Brain microvascular endothelial cell (primary cell): ENCODE results near the gene MSANTD3.

Experiments used
- DNase-seq: peaks from one replicate; pipeline ENCODE4 v3.0.0-alpha.2; 2020
- H3K27ac ChIP-seq: fragments of 250-450 bp; sonication (Bioruptor Pico); 2 replicates; pipeline ENCODE4 v1.5.1; 2020; ENCODE audit warnings: mild to moderate bottlenecking, moderate library complexity
- H3K27me3 ChIP-seq: fragments of 250-450 bp; sonication (Bioruptor Pico); replicated peaks from 2 replicates; pipeline ENCODE4 v1.5.1; 2020; ENCODE audit warnings: mild to moderate bottlenecking
- H3K36me3 ChIP-seq: fragments of 250-450 bp; sonication (Bioruptor Pico); replicated peaks from 2 replicates; pipeline ENCODE4 v1.5.1; 2020; ENCODE audit warnings: mild to moderate bottlenecking
- H3K4me3 ChIP-seq: 2 replicates; pipeline ENCODE4 v1.5.1; 2011; ENCODE audit warnings: low read depth, mild to moderate bottlenecking, control low read depth, low read length, moderate library complexity
- CTCF ChIP-seq: IDR thresholded peaks from 2 replicates; pipeline ENCODE4 v1.5.1; 2011; ENCODE audit warnings: low read depth, mild to moderate bottlenecking, moderate library complexity, low read length, control low read depth, inconsistent platforms; ENCODE audit errors: missing control alignments
- in situ Hi-C: cut with HindIII; loops from 2 replicates; pipeline ENCODE4 v1.10.0; 2017; ENCODE audit warnings: low sequenced_read_pairs, low pct_ligation_motif_present

The MSANTD3 gene

GRCh38 chr9:100443781-100444768, 17.1 kb downstream of the MSANTD3 start:
- peaks cover 21% of the 10 kb centered on the region for H3K36me3 ChIP-seq
- peak; percentile 13 for DNase-seq
- no peak for TF ChIP-seq CTCF
- H3K4me3 ChIP-seq = no peak overlapping the region
- in situ Hi-C loops = no loop called here
- H3K27me3 ChIP-seq = no peaks in the 10 kb centered on the region
- peak overlapping the region; percentile 62 for H3K27ac ChIP-seq

- H3K27ac ChIP-seq = no peak overlapping the region
These were observed 18.4 kb downstream of the MSANTD3 start for GRCh38 chr9:100445161-100445902.

DNA sequence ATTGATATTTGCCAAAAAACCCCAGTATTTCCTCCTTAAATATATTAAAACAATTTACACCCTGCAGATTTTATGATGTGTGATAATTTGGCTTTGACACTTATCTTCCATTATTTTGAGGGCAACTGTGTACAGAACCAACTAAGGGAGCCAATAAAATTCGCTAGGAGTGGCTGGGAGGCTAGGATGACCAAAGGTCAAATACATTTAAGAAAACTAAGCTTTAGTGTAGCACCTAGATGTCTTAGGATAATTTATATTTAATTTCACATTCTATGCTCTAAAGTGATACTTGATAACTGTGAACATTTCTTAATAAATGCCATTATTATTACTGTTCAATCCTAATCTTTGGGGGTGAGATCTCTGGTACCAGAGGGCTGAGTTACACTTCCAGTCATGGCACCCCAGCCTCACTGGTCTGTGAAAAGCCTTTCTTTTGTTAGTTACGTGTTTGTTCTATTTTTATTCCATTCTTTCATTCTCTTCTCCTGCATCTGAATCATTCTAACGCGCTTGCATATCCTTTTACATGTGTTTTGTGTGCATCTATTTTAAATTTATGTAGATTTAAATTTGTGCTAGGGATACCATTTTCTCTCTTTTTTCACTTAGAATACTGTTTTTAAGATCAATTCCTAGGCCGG, 19.1 kb downstream of the MSANTD3 start:
- no peak for TF ChIP-seq CTCF
- Histone ChIP-seq H3K36me3 (peaks cover 27% of the 10 kb centered on the region), H3K4me3 (no peak overlapping the region), H3K27me3 (no peaks in the 10 kb centered on the region), H3K27ac (no peak overlapping the region)
- no peak for DNase-seq
- in situ Hi-C loops = no loop called here

More at GRCh38 chr9:100445161-100445902, 18.4 kb downstream of the MSANTD3 start:
- Histone ChIP-seq H3K4me3 (no peak overlapping the region), H3K36me3 (peaks cover 21% of the 10 kb centered on the region), H3K27me3 (no peaks in the 10 kb centered on the region)
- TF ChIP-seq CTCF = no peak
- no peak for DNase-seq
- in situ Hi-C loops = no loop called here

GRCh38 chr9:100447041-100447440, 20.1 kb downstream of the MSANTD3 start:
- TF ChIP-seq CTCF = no peak

DNA sequence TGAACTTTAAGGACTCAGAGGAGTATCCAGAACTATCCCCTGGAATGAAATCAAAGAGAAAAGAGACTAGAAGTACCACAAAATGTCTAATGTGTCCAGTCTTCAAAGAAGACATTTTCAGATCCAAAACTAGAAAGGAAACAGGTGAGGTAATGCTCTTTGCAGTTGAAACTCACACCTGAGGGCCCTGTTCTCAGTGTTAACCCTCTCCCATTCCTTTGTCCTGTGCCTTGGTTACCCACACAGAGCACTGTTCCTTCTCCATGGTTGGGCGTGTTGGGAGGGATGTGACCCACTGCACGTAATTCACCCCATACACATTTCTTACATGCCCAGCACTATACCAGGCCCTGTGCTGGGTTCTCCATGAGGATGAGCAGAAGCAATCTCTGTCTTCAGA, 21.3 kb downstream of the MSANTD3 start:
- Histone ChIP-seq H3K27me3 (no peaks in the 10 kb centered on the region), H3K36me3 (peaks cover 38% of the 10 kb centered on the region), H3K27ac (no peak overlapping the region), H3K4me3 (no peak overlapping the region)
- no peak for DNase-seq
- in situ Hi-C loops = no loop called here
- TF ChIP-seq CTCF = no peak

More at GRCh38 chr9:100447041-100447440, 20.1 kb downstream of the MSANTD3 start:
- DNase-seq = no peak
- in situ Hi-C loops = no loop called here
- Histone ChIP-seq H3K4me3 (no peak overlapping the region), H3K27ac (no peak overlapping the region), H3K36me3 (peaks cover 33% of the 10 kb centered on the region), H3K27me3 (no peaks in the 10 kb centered on the region)
